HepG2 (cell line): ENCODE measurements around the gene ALDH4A1. TPM values are rescaled to one million over a fixed set of nuclear protein-coding genes. Genes with fewer than 3 reads are reported as not detected.

ENCODE experiments used
- EEA1 ChIP-seq: sonication (generic); formaldehyde crosslinking; IDR thresholded peaks from 2 replicates; pipeline ENCODE4 v1.5.1; 2020; ENCODE audit warnings: mild to moderate bottlenecking, missing genetic modification reagents, borderline replicate concordance
- ETV5 ChIP-seq: IDR thresholded peaks from 2 replicates; pipeline ENCODE4 v1.6.1; 2018; ENCODE audit warnings: missing biosample characterization, missing genetic modification reagents, inconsistent platforms, borderline replicate concordance
- IRX3 ChIP-seq: sonication (generic); formaldehyde crosslinking; IDR thresholded peaks from 2 replicates; pipeline ENCODE4 v1.8.1; 2023; ENCODE audit warnings: mild to moderate bottlenecking, low read depth, missing genetic modification reagents, borderline replicate concordance
- KDM5A ChIP-seq: fragments of 200-600 bp; sonication (generic); IDR thresholded peaks from 2 replicates; pipeline ENCODE4 v1.7.0; 2018; ENCODE audit warnings: antibody characterized with exemption, mild to moderate bottlenecking, low read length, borderline replicate concordance
- KDM6A ChIP-seq: IDR thresholded peaks from 2 replicates; pipeline ENCODE4 v1.6.1; 2016; ENCODE audit warnings: low read depth
- NAIF1 ChIP-seq: sonication (generic); formaldehyde crosslinking; IDR thresholded peaks from 2 replicates; pipeline ENCODE4 v1.5.0; 2020; ENCODE audit warnings: mild to moderate bottlenecking, missing genetic modification reagents, borderline replicate concordance
- SOX6 ChIP-seq, 2 experiments: fragments of 450-650 bp in 1 of 2; sonication (generic) in 1 of 2; formaldehyde crosslinking in 1 of 2; IDR thresholded peaks; 2 replicates each; pipeline versions ENCODE4 v1.4.0 to v1.6.1; 2017 to 2020; ENCODE audit warnings: antibody characterized with exemption in 1 of 2, mild to moderate bottlenecking in 1 of 2, missing genetic modification reagents in 1 of 2
- SRY ChIP-seq: sonication (generic); formaldehyde crosslinking; IDR thresholded peaks from 2 replicates; pipeline ENCODE4 v1.8.0; 2022; ENCODE audit warnings: mild to moderate bottlenecking, missing genetic modification reagents
- ZBTB1 ChIP-seq: sonication (generic); formaldehyde crosslinking; IDR thresholded peaks from 2 replicates; pipeline ENCODE4 v1.4.0; 2020; ENCODE audit warnings: missing genetic modification reagents, borderline replicate concordance
- ZFP37 ChIP-seq: sonication (generic); formaldehyde crosslinking; IDR thresholded peaks from 2 replicates; pipeline ENCODE4 v1.4.0; 2020; ENCODE audit warnings: missing genetic modification reagents, borderline replicate concordance
- ZFP90 ChIP-seq: sonication (generic); formaldehyde crosslinking; IDR thresholded peaks from 2 replicates; pipeline ENCODE4 v1.8.0; 2022; ENCODE audit warnings: missing genetic modification reagents, mild to moderate bottlenecking, inconsistent platforms, borderline replicate concordance
- ZFX ChIP-seq: sonication (generic); formaldehyde crosslinking; IDR thresholded peaks from 2 replicates; pipeline ENCODE4 v1.4.0; 2020; ENCODE audit warnings: mild to moderate bottlenecking, low read depth, missing genetic modification reagents, moderate library complexity
- ZKSCAN1 ChIP-seq: fragments of 150-350 bp; IDR thresholded peaks from 2 replicates; pipeline ENCODE4 v1.6.1; 2014; ENCODE audit warnings: low read length
- ZNF160 ChIP-seq: sonication (generic); formaldehyde crosslinking; IDR thresholded peaks from 2 replicates; pipeline ENCODE4 v1.8.0; 2022; ENCODE audit warnings: mild to moderate bottlenecking, inconsistent platforms, missing genetic modification reagents
- ZNF225 ChIP-seq: sonication (generic); formaldehyde crosslinking; IDR thresholded peaks from 2 replicates; pipeline ENCODE4 v1.4.0; 2020; ENCODE audit warnings: mild to moderate bottlenecking, missing genetic modification reagents
- ZNF230 ChIP-seq: sonication (generic); formaldehyde crosslinking; IDR thresholded peaks from 2 replicates; pipeline ENCODE4 v1.4.0; 2020; ENCODE audit warnings: mild to moderate bottlenecking, missing genetic modification reagents
- ZNF251 ChIP-seq: sonication (generic); formaldehyde crosslinking; IDR thresholded peaks from 2 replicates; pipeline ENCODE4 v1.9.0; 2021; ENCODE audit warnings: mild to moderate bottlenecking, missing genetic modification reagents
- ZNF263 ChIP-seq: sonication (generic); formaldehyde crosslinking; IDR thresholded peaks from 2 replicates; pipeline ENCODE4 v1.4.0; 2020; ENCODE audit warnings: missing genetic modification reagents
- ZNF350 ChIP-seq: sonication (generic); formaldehyde crosslinking; IDR thresholded peaks from 2 replicates; pipeline ENCODE4 v1.4.0; 2020; ENCODE audit warnings: mild to moderate bottlenecking, low read depth, missing genetic modification reagents, borderline replicate concordance
- ZNF614 ChIP-seq: IDR thresholded peaks from 2 replicates; pipeline ENCODE4 v1.6.1; 2018; ENCODE audit warnings: missing biosample characterization, missing genetic modification reagents, inconsistent platforms, borderline replicate concordance
- ZSCAN22 ChIP-seq: sonication (generic); formaldehyde crosslinking; IDR thresholded peaks from 2 replicates; pipeline ENCODE4 v1.4.0; 2020; ENCODE audit warnings: mild to moderate bottlenecking, missing genetic modification reagents
- polyA plus RNA-seq, 8 experiments: library from polyadenylated mRNA; depleted of rRNA in 3 of 8; stranded (reverse) in 7 of 8; unstranded in 1 of 8; fragments of >200 nt; fragmentation: Illumina TruSeq in 4 of 8; extraction: Trizol in 4 of 8; gene quantifications; 2 replicates each; pipeline versions ENCODE4 v1.2.1 to v1.2.3, GENCODE V29; 2011 to 2016; ENCODE audit warnings: low read depth in 4 of 8, missing spikeins in 1 of 8, mixed read lengths in 1 of 8; ENCODE audit not compliant: insufficient read depth in 1 of 8
- total RNA-seq, 5 experiments: library from RNA; depleted of rRNA; stranded (reverse); fragments of >200 nt; fragmentation: Illumina TruSeq; extraction: Trizol; gene quantifications; 2 replicates each; pipeline ENCODE4 v1.2.3, GENCODE V29; 2016; ENCODE audit warnings: low read depth in 1 of 5
- TF ChIP-seq, protein P1 (sequence below): IDR thresholded peaks from 2 replicates; pipeline ENCODE4 v1.6.1; 2016; ENCODE audit warnings: missing biosample characterization, missing genetic modification reagents, low read depth
- TF ChIP-seq, protein P2 (sequence below): sonication (generic); formaldehyde crosslinking; IDR thresholded peaks from 2 replicates; pipeline ENCODE4 v1.4.0; 2020; ENCODE audit warnings: missing genetic modification reagents
- TF ChIP-seq, protein P3 (sequence below): sonication (generic); formaldehyde crosslinking; IDR thresholded peaks from 2 replicates; pipeline ENCODE4 v1.4.0; 2020; ENCODE audit warnings: mild to moderate bottlenecking, missing genetic modification reagents
- TF ChIP-seq, protein P4 (sequence below): sonication (generic); formaldehyde crosslinking; IDR thresholded peaks from 2 replicates; pipeline ENCODE4 v1.9.0; 2022; ENCODE audit warnings: low read depth, missing genetic modification reagents

ALDH4A1 gene
- total and polyA plus RNA-seq, 2 of the 13 experiments (the other 11 are each of a cell fraction or from before 2014, with no cell fraction given), result 76.4 to 240 TPM

DNA sequence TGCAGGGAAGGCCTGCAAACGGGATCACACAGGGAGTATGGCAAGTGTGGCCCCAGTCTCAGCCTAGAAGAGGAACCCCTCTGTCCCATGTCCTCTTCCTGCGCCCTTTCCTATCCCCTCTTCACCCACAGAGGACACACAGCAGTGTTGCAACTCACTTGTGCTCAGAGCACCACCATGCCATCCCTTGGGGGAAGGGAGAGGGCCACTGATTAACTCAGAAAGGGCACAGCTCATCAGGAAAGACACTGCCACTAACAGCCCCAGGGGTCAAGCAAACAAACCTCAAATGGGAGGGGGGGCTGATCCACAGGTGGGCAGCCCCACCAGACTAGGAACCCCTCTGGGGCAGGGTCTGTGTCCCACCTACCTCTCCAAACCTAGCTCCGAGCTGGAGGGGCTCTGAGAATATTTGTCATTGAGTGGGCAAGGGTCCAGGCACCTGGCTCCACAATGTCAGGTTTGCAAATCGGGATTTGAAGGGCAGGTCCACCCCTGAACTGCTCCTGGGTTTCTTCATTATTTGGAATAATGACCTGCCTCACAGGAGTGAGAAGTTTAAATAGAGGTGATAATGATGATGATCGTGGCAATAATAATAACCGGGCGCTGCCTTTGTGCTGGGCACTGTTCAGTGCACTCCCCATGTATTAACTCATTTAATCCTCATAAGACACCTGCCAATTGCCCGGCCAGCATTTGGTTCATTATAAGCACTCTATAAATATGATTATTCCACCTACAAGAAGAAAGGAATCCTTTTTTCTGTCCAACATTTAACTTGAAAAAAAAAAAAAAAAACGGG, 1.0 kb downstream of the ALDH4A1 start (continued):
- TF ChIP-seq ZNF230 (no peak), KDM5A (no peak), EEA1 (CRISPR knock-in tag) (no peak), ZNF263 (CRISPR knock-in tag) (peak; percentile 91), ZNF160 (CRISPR knock-in tag) (peak; percentile 37; the same call in 1 of the 2 replicates), ZFP90 (no peak), KDM6A (CRISPR knock-in tag) (peak; percentile 94), ZFP37 (CRISPR knock-in tag) (0 out of 2 replicates have a peak, but pooled peaks have one; percentile 27), ZNF614 (peak; percentile 87), ZFX (CRISPR knock-in tag) (peak; percentile 59; the same call in 1 of the 2 replicates), ETV5 (CRISPR knock-in tag) (peak; percentile 82), ZKSCAN1 (no peak), SRY (CRISPR knock-in tag) (0 out of 2 replicates have a peak, but pooled peaks have one; percentile 56), ZBTB1 (CRISPR knock-in tag) (no peak), ZNF251 (no peak), ZSCAN22 (CRISPR knock-in tag) (no peak), ZNF350 (CRISPR knock-in tag) (0 out of 2 replicates have a peak, but pooled peaks have one; percentile 29), SOX6 (IDR thresholded peaks at IDR 0.05) (no peak), SOX6 (CRISPR knock-in tag; IDR thresholded peaks at IDR 0.05) (peak; percentile 87), ZNF225 (CRISPR knock-in tag) (no peak), IRX3 (CRISPR knock-in tag) (no peak), NAIF1 (CRISPR knock-in tag) (no peak)
- TF ChIP-seq, protein P1, sequence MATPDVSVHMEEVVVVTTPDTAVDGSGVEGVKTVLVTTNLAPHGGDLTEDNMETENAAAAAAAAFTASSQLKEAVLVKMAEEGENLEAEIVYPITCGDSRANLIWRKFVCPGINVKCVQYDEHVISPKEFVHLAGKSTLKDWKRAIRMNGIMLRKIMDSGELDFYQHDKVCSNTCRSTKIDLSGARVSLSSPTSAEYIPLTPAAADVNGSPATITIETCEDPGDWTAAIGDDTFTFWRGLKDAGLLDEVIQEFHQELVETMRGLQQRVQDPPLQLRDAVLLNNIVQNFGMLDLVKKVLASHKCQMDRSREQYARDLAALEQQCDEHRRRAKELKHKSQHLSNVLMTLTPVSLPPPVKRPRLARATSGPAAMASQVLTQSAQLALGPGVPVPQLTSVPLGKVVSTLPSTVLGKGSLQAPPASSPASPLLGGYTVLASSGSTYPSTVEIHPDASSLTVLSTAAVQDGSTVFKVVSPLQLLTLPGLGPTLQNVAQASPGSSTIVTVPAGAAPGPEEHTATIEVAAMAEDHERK (CRISPR knock-in tag), result no peak
- TF ChIP-seq, protein P2, sequence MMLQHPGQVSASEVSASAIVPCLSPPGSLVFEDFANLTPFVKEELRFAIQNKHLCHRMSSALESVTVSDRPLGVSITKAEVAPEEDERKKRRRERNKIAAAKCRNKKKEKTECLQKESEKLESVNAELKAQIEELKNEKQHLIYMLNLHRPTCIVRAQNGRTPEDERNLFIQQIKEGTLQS (CRISPR knock-in tag), result peak; percentile 39; the same call in 1 of the 2 replicates
- TF ChIP-seq, protein P3, sequence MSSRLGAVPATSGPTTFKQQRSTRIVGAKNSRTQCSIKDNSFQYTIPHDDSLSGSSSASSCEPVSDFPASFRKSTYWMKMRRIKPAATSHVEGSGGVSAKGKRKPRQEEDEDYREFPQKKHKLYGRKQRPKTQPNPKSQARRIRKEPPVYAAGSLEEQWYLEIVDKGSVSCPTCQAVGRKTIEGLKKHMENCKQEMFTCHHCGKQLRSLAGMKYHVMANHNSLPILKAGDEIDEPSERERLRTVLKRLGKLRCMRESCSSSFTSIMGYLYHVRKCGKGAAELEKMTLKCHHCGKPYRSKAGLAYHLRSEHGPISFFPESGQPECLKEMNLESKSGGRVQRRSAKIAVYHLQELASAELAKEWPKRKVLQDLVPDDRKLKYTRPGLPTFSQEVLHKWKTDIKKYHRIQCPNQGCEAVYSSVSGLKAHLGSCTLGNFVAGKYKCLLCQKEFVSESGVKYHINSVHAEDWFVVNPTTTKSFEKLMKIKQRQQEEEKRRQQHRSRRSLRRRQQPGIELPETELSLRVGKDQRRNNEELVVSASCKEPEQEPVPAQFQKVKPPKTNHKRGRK (CRISPR knock-in tag), result no peak
- TF ChIP-seq, protein P4, sequence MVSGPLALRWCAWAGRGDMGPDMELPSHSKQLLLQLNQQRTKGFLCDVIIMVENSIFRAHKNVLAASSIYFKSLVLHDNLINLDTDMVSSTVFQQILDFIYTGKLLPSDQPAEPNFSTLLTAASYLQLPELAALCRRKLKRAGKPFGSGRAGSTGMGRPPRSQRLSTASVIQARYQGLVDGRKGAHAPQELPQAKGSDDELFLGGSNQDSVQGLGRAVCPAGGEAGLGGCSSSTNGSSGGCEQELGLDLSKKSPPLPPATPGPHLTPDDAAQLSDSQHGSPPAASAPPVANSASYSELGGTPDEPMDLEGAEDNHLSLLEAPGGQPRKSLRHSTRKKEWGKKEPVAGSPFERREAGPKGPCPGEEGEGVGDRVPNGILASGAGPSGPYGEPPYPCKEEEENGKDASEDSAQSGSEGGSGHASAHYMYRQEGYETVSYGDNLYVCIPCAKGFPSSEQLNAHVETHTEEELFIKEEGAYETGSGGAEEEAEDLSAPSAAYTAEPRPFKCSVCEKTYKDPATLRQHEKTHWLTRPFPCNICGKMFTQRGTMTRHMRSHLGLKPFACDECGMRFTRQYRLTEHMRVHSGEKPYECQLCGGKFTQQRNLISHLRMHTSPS (CRISPR knock-in tag), result peak; percentile 96
